Gastroesophageal sphincter (tissue), 2 donors: ENCODE results near the gene ZC3H12C.

ENCODE experiments used
- EP300 ChIP-seq: sonication (generic); formaldehyde crosslinking; IDR thresholded peaks from one replicate; pipeline ENCODE4 v1.6.1; 2017; ENCODE audit warnings: antibody characterized with exemption, mild to moderate bottlenecking
- POLR2AphosphoS5 ChIP-seq: sonication (generic); formaldehyde crosslinking; IDR thresholded peaks from one replicate; pipeline ENCODE4 v1.6.1; 2017; ENCODE audit warnings: antibody characterized with exemption

DNA sequence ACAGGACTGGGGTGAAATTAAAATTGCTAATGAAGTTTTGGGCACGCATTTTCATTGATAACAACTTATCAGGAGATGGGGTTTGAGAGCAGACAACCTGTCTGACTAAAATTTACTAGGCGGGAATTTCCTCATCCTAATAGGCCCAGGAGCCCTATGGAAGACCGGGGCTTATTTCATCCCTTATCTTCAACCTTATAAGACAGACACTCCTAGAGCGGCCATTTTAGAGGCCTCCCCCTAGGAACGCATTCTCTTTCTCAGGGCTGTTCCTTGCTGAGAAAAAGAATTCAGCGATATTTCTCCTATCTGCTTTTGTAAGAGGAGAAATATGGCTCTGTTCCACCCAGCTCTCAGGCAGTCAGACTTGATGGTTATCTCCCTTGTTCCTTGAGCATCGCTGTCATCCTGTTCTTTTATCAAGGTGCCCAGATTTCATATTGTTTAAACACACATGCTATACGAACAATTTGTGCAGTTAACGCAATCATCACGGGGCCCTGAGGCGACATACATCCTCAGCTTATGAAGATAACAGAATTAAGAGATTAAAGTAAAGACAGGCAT, 39.3 kb upstream of the ZC3H12C start:
- TF ChIP-seq POLR2AphosphoS5: no peak
- TF ChIP-seq EP300: no peak
